Ramos (cell line): ENCODE results near the gene CDK6.
"Not testable (repeated sequence)": the region's sequence is repeated elsewhere in the genome, so short reads cannot be mapped to it uniquely, and the experiment has no call there.

Experiments used
- in situ Hi-C: fragments of 300-500 bp; cut with MboI; formaldehyde crosslinking; loops from one replicate; pipeline ENCODE4 v1.14.3; 2022; ENCODE audit warnings: low sequenced_read_pairs; ENCODE audit not compliant: unreplicated experiment

CDK6 gene

GRCh38 chr7:92614660-92615174, 221.7 kb downstream of the CDK6 start:
- in situ Hi-C loops = no loop called here

GRCh38 chr7:92613720-92614119, 222.7 kb downstream of the CDK6 start:
- in situ Hi-C loops = no loop called here

- in situ Hi-C loops = no loop called here
Measured at GRCh38 chr7:92613214-92613613, 223.2 kb downstream of the CDK6 start.

GRCh38 chr7:92612501-92612900, 223.9 kb downstream of the CDK6 start:
- in situ Hi-C loops = no loop called here

- in situ Hi-C loops = no loop called here
Measured at GRCh38 chr7:92611735-92612134, 224.6 kb downstream of the CDK6 start.

GRCh38 chr7:92609921-92610518, 226.4 kb downstream of the CDK6 start:
- in situ Hi-C loops = no loop called here

- in situ Hi-C loops = no loop called here
Measured at GRCh38 chr7:92608380-92609322, 227.7 kb downstream of the CDK6 start.

- in situ Hi-C loops = no loop called here
Measured at GRCh38 chr7:92606985-92607384, 229.4 kb downstream of the CDK6 start.

GRCh38 chr7:92604517-92604916, 231.9 kb downstream of the CDK6 start:
- in situ Hi-C loops = not testable (repeated sequence)

GRCh38 chr7:92603089-92603445, 233.3 kb downstream of the CDK6 start:
- in situ Hi-C loops = no loop called here

GRCh38 chr7:92602352-92603088, 233.9 kb downstream of the CDK6 start:
- in situ Hi-C loops = no loop called here

- in situ Hi-C loops = no loop called here
Measured at GRCh38 chr7:92598310-92598981, 237.9 kb downstream of the CDK6 start.

- in situ Hi-C loops = no loop called here
Measured at GRCh38 chr7:92595281-92595680, 241.1 kb downstream of the CDK6 start.

GRCh38 chr7:92594746-92595145, 241.6 kb downstream of the CDK6 start:
- in situ Hi-C loops = no loop called here

- in situ Hi-C loops = no loop called here
Measured at GRCh38 chr7:92590711-92591310, 245.6 kb downstream of the CDK6 start.

- in situ Hi-C loops = no loop called here
Measured at GRCh38 chr7:92589056-92589455, 247.3 kb downstream of the CDK6 start.

GRCh38 chr7:92588561-92588960, 247.8 kb downstream of the CDK6 start:
- in situ Hi-C loops = no loop called here

GRCh38 chr7:92586841-92587240, 249.5 kb downstream of the CDK6 start:
- in situ Hi-C loops = no loop called here

- in situ Hi-C loops = no loop called here
Measured at GRCh38 chr7:92586403-92586802, 250.0 kb downstream of the CDK6 start.

GRCh38 chr7:92584953-92585352, 251.4 kb downstream of the CDK6 start:
- in situ Hi-C loops = no loop called here
